Measurements from ENCODE around the gene BCL11A. TPM values are rescaled to one million over a fixed set of nuclear protein-coding genes. Genes with fewer than 3 reads are reported as not detected.

The BCL11A gene
- total and polyA plus RNA-seq, 8 donors: 1.2 to 27.4 (median 16.3) TPM

DNA sequence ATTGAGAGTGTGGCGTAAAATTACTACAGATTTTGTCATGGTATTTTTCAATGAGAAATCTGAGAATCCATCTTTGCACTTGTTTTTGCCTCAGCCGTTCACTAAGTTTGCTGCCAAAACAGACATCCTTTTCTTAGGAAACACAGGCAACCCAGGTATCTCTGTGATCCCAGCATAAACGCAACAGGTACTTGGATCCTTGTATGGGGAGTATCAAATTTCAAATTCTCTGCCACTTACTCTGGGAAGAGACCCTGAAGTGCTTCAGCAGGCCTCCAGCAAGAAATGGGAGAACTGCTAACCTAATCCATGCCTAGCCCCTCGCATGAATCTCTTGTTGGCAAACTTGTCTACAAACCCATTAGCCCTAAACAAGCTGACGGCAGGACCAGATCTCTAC, 83.1 kb downstream of the BCL11A start:
- Histone ChIP-seq H3K27ac (no peak overlapping the region), H3K4me3 (no peak overlapping the region), H3K27me3 (no peaks in the 10 kb centered on the region), H3K36me3 (no peaks in the 10 kb centered on the region), H3K4me1 (peaks cover 0 to 16% (median 5%) of the 10 kb centered on the region in 4 donors), H3K9me3 (no peaks in the 10 kb centered on the region)
- 76 to 89% (median 82%) methylated on average over 5 of the region's 5 CpGs for WGBS, 5 donors
- TF ChIP-seq POLR2A (IDR thresholded peaks at IDR 0.05) (no peak), POLR2AphosphoS5 (IDR thresholded peaks at IDR 0.05) (no peak), EP300 (IDR thresholded peaks at IDR 0.05) (no peak), CTCF (IDR thresholded peaks at IDR 0.05) (no peak)
- no peak for DNase-seq
- intact Hi-C loops (cut with DNase I; ENCODE audit: low total_unique reads): no loop called here

DNA sequence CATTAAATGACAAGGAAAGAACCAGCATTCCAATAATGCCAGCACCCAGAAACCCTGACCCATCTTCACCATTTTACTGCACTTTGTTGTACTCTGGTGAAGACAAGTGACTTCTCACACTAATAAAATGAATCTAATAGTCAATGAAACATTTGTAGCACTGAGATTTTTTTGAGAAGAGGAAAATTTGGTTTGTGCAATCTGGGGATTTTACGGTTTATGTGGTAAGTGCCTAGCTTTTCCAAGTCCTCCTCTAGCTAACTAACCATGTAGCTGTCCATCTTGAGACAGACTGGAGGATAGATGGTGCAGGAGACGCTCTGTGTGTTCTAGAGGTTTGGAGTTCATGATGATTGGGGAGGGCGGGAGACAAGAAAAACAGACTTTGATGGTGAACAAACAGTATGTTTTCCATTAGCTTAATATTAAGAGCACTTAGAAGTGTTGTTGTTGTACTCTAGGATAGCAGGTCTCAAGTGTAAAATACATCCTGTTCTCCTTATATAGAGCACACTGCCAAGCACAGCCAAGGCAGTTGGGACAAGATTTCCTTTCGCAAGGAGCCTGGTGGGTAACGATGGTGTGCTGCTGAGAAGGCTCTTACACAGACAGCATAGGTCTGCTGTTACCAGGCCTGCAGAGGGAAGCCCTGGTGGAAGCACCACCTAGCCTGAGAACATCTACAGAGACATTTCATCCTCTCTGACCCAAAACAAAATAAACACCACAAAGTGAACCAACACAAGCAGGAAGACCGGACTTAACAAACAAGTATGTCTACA, 83.7 kb downstream of the BCL11A start:
- no peak overlapping the region for H3K4me3 ChIP-seq
- H3K27me3 ChIP-seq: no peaks in the 10 kb centered on the region
- intact Hi-C loops (cut with DNase I; ENCODE audit: low total_unique reads): no loop called here
- H3K36me3 ChIP-seq: no peaks in the 10 kb centered on the region
- no peaks in the 10 kb centered on the region for H3K9me3 ChIP-seq
- no peak overlapping the region for H3K27ac ChIP-seq
- H3K4me1 ChIP-seq: peaks cover 0 to 16% (median 5%) of the 10 kb centered on the region in 4 donors
- TF ChIP-seq EP300 (IDR thresholded peaks at IDR 0.05) (no peak), POLR2A (IDR thresholded peaks at IDR 0.05) (no peak), CTCF (IDR thresholded peaks at IDR 0.05) (no peak), POLR2AphosphoS5 (IDR thresholded peaks at IDR 0.05) (no peak)
- 86 to 91% (median 90%) methylated on average over 6 of the region's 6 CpGs for WGBS, 5 donors
- no peak for DNase-seq

DNA sequence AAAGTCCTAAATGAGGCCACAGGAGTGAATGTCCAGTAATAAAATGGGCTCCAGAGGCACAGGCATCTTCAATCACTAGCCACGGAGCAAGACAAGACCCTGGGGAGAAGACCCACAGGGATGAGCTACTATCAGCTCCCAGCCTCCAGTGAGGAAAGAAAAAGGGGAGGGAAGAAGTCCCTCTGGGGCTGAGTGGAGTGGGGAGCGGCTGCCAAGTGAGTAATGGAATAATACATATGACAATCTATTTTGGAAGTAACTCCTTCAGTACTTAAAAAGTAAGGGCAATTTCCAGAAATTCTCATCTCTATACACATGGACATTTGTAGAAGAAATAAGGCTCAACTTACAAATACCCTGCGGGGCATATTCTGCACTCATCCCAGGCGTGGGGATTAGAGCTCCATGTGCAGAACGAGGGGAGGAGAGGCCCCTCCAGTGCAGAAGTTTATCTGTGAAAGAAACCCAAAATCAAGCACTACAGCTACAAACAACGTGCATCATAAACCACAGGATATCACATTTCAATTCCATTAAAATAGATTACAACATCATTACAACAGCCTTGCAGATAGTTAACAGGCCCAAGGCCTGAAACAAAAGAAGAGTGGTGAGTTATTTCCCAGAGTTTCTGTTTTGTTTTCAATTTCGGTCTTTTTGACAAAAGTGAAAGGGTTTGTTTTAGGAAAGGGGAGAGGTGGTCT, 84.9 kb downstream of the BCL11A start:
- Histone ChIP-seq H3K27me3 (no peaks in the 10 kb centered on the region), H3K4me1 (peaks cover 0 to 6% (median 3%) of the 10 kb centered on the region in 4 donors), H3K27ac (no peak overlapping the region), H3K9me3 (no peaks in the 10 kb centered on the region), H3K4me3 (no peak overlapping the region), H3K36me3 (no peaks in the 10 kb centered on the region)
- no peak for DNase-seq
- TF ChIP-seq CTCF (IDR thresholded peaks at IDR 0.05) (no peak), EP300 (IDR thresholded peaks at IDR 0.05) (no peak), POLR2AphosphoS5 (IDR thresholded peaks at IDR 0.05) (no peak), POLR2A (IDR thresholded peaks at IDR 0.05) (no peak)
- WGBS, 5 donors: 75 to 88% (median 86%) methylated on average over 7 of the region's 7 CpGs
- intact Hi-C loops (cut with DNase I; ENCODE audit: low total_unique reads): no loop called here

DNA sequence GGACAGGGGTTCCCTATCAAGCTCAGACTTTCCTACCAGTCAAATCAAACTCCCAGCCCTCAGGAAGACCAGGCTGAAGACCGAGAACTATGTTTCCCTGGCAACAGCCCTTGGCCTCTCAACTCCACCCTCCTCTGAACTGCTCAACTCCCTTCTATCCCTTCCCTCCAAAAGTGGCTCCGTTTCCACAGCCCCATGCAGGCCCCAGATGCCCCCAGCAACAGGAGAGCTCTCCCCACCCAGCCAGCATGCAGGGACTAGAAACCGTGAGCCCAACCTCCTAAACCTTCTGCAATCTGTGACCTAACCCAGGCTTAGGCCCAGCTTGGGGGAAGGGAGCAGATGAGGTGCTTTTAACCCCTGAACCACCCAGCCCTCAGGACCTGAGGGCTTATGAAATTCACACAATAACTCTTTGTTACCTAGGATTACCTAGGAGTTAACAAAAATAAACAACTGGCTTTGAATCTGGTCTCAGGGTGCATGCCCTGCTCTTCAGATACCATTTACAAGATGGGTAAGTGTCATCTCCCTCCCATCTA, 87.2 kb downstream of the BCL11A start:
- intact Hi-C loops (cut with DNase I; ENCODE audit: low total_unique reads): no loop called here
- no peak overlapping the region for H3K27ac ChIP-seq
- no peaks in the 10 kb centered on the region for H3K27me3 ChIP-seq
- no peaks in the 10 kb centered on the region for H3K9me3 ChIP-seq
- peaks cover 0 to 10% (median 6%) of the 10 kb centered on the region in 4 donors for H3K36me3 ChIP-seq
- H3K4me1 ChIP-seq: peaks cover 0 to 9% (median 4%) of the 10 kb centered on the region in 4 donors
- TF ChIP-seq CTCF (IDR thresholded peaks at IDR 0.05): no peak
- TF ChIP-seq EP300 (IDR thresholded peaks at IDR 0.05): no peak
- TF ChIP-seq POLR2AphosphoS5 (IDR thresholded peaks at IDR 0.05): no peak
- no peak for TF ChIP-seq POLR2A (IDR thresholded peaks at IDR 0.05)
- whole genome bisulfite sequencing, 5 donors: 64 to 78% (median 73%) methylated on average over 2 to 3 of the region's 3 CpGs
- H3K4me3 ChIP-seq: no peak overlapping the region
- DNase-seq: no peak
